ENCODE measurements around the gene CXCL6. TPM values are rescaled to one million over a fixed set of nuclear protein-coding genes. Genes with fewer than 3 reads are reported as not detected.

The CXCL6 gene
- total RNA-seq, result not detected in 2 replicates

- intact Hi-C loops (cut with micrococcal nuclease), result no loop called here
Measured at GRCh38 chr4:73836373-73837279, at the start of gene CXCL6. Gene CXCL6, plus strand, starts transcription at chr4:73836678. Its CDS starts 73 bp downstream, at chr4:73836751.

DNA sequence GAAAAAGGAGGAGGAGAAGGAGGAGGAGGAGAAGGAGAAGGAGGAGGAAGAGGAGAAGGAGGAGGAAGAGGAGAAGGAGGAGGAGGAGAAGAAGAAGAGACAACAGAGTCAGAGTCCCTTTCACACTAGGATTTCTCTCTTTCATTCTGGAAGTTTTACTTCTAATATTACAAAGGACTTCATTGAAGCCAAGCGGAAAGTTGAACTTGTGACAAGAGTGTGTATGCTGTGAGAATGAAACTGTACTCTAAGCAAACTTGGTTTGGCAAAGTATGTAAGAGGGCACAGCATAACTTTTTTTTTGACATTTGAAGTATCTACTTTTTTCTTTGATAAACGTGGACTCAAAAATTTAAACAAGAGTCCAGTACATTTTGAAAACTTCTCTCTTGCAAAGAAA is 48.1 kb upstream of the CXCL6 start:
- intact Hi-C loops (cut with micrococcal nuclease), result no loop called here

- intact Hi-C loops (cut with micrococcal nuclease), result no loop called here
Measured at GRCh38 chr4:73798842-73799241, 37.6 kb upstream of the CXCL6 start.

- intact Hi-C loops (cut with micrococcal nuclease), result no loop called here
Measured at GRCh38 chr4:73800206-73800605, 36.3 kb upstream of the CXCL6 start.

- intact Hi-C loops (cut with micrococcal nuclease), result no loop called here
Measured at GRCh38 chr4:73801692-73802091, 34.8 kb upstream of the CXCL6 start.

GRCh38 chr4:73803213-73803612 is 33.3 kb upstream of the CXCL6 start:
- intact Hi-C loops (cut with micrococcal nuclease), result no loop called here

DNA sequence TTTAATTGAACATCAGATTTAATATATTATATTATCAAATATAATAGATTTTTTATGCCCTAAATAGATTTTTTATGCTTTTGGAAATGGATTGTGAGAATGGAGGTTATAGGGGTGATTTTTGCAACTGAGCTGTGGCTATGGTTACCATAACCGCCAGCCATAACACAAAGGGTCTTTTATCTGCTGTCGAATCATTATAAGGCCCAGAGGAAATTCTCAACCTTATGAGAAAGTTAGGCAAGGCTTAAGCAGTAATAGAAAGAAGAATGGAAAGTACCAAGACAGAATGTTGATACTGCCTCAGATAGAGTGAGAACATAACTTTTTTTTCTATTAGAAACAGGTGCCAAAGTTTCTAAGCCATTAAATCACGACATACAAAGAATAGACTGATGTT is 26.3 kb upstream of the CXCL6 start:
- intact Hi-C loops (cut with micrococcal nuclease), result no loop called here

DNA sequence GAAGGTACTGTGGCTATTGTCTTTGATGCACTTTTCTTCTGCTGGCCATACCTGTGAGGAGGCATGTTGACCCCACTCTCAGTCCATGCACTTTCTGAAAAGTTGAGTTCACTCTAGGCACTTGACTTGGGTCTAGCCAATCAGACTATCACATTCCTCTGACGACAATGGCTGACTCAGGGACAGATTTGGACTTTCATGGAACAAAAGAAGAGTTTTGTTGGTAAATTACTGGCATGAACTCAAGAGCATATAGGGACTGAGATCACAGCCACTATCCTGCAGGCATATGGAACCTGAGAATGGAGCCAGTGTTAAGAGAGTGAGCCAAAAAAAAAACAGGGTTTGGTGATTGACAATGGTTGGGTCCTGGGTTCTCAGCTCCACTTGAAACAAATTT is 24.6 kb upstream of the CXCL6 start:
- intact Hi-C loops (cut with micrococcal nuclease), result no loop called here

GRCh38 chr4:73814679-73815078 is 21.8 kb upstream of the CXCL6 start:
- intact Hi-C loops (cut with micrococcal nuclease), result loop anchor here (1.0 kb wide), 1 partner anchor 79 kb away; no protein-coding TSS in a partner anchor

DNA sequence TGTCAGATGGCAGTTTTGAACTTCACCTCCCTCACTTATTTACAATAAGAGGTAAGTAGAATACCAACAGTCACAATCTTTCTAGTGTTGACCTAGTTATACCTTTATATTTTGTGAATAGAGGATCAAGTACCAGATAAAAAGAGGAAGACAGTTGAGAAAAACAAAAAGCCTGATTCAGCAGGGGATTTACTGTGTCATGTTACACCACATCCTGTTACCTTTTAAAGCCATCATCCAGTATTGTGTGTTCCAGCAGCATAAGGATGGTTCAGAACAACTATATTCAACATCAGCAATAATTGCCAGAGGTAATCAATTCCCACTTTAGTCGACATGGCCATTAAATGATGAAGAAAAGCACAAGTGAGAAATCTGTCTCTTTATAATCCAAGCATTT is 21.3 kb upstream of the CXCL6 start:
- intact Hi-C loops (cut with micrococcal nuclease), result loop anchor here (1.0 kb wide), 1 partner anchor 80 kb away; no protein-coding TSS in a partner anchor

DNA sequence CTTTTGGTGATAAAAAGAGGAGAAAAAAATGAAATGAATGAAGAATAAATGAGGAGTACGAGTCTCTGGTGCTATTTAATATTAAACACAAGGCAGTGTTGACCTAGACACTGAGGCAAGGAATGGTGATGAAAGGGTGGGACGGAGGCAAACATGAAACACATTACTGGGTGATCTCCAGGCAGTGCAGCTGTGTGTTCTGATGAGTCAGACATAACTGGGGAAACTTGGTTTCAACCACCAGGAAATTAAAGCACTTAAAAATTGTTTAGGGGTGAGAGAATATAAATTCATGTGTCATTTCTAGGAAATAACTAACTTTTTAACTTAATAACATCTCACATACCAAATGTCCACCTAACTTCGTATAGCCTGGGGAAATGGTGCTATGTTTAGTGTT is 19.7 kb upstream of the CXCL6 start:
- intact Hi-C loops (cut with micrococcal nuclease), result no loop called here

DNA sequence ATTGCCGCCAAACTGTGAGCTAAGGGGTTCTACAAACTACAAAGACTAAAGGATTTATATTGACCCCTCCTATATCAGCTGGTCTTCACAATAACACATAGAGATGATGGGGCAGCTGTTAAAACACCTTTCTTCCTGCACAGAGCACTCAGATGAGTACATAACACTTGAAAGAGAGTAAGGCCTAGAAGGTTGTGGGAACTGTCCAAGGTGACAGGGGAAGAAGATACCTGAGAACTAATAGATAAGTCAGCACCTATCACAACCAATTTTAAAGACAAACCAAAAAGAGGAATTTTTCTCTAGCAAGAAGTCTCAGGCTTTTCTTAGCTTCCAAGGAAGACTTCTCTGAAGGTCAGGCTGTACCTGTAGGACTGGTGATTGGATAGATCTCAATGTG is 19.1 kb upstream of the CXCL6 start:
- intact Hi-C loops (cut with micrococcal nuclease), result no loop called here

DNA sequence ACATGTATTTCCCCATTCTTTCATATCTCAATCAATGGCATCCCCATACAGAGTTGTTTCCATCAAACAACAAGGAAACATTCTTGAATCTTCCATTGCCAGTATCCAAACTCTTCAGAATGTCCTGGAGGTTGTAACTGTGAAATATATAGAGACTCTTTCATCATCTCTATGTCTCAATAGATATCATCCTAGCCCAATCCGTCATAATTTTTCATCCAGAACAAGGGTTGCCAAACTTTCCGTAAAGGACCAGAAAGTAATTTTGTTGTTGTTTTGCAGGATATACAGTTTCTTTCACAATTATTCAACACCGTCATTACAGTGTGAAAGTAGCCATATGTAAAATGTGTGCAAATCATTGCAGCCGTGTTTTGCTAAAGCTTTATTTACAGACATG is 15.2 kb upstream of the CXCL6 start:
- intact Hi-C loops (cut with micrococcal nuclease), result no loop called here

DNA sequence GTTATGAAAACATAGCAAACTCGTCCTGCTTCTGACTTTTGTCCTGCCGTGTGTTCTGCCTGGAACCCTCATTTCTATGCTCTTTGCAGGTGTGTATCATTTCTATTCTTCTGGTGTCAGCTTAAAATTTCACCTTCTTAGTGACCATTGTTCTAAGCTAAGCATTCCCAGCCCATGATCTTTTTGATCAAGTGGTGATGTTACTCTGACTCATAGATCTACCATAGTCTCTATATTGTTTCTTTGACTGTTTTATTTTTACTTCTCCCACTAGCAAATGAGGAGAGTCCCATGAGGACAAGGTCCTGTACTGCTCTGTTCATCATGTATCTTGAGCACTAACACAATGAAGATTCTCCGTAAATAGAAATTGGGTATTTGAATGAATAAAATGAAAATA is 14.1 kb upstream of the CXCL6 start:
- intact Hi-C loops (cut with micrococcal nuclease), result no loop called here

- intact Hi-C loops (cut with micrococcal nuclease), result no loop called here
Measured at GRCh38 chr4:73822812-73823504, 13.5 kb upstream of the CXCL6 start.

DNA sequence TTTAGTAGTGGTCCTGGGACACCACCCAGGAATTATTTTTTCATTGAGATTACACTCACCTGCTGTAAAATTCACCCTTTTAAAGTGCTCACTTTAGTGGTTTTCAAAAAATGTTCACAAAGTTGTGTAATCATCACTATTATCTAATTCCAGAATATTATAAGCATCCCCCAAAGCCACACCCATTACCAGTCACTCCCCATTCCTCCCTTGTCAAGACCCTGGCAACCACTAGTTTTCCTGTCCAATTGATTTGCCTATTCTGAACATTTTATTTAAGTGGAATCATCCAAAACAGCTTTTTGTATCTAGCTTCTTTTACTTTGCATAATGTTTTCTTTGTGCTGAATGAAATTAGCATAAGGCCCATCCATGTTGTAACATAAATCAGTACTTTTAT is 12.7 kb upstream of the CXCL6 start:
- intact Hi-C loops (cut with micrococcal nuclease), result no loop called here

DNA sequence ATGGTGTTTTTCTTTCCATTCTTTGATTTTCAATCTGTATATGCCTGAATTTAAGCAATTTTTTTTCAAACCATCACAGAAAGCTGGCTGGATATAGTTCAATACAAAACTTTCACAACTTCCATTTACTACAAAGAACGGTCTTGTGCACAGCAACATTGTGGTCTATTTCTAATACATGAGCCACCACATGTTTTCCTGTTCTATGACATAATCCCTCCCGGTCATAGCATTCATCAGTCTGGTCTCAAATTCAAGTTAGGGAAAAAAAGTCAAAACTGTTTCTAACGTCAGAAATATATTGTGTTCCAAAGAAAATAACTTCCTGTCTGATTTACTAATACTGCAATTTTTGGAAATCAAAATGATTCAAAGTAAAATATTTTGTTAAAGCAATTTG is 7.5 kb upstream of the CXCL6 start:
- intact Hi-C loops (cut with micrococcal nuclease), result no loop called here

DNA sequence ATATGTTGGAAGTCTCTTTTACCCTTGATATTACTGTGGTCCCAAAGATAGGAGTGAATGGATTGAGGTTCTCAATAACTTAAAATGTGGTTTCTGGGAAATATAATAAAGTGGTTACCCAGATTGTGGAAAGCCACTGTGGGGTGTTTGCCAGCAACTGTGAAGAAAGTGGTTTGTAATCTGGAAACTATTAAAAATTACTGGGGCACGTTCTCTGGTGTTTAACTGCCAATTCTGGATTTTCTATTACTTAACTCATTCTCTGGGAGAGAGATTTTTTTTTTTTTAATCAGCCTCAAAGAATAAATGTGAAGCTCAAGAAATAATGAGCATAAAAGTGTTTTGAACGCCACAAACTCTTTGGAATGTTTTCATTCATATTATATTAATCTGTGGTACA is 4.9 kb upstream of the CXCL6 start:
- intact Hi-C loops (cut with micrococcal nuclease), result no loop called here

DNA sequence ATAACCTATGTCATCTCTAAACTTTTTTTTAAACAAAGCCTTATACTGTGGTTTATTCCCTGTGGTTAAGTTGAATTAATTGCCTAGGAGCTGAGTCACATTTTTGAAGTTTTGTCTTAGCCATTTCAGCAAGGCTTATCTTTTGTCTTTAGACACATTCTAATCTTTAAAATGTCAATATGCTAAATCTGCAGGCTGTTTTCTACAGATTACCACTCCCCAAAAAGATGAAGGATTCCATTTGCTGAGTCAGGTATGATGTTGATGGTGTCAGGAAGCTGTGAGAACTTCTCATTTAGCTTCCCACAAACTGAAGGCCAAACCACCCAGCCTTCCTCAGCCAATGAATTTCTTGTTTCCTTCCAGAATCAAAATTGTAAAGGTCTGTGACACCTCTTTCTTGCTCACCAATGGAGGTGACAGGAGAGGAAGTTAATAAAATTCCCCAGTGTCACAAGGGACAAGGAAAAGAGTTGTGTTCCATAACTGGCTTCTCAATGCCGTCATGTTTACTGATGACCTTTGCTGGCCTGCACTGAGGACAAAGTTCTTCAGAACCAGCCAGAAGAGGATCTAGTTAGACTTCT is 3.7 kb upstream of the CXCL6 start:
- intact Hi-C loops (cut with micrococcal nuclease), result no loop called here

DNA sequence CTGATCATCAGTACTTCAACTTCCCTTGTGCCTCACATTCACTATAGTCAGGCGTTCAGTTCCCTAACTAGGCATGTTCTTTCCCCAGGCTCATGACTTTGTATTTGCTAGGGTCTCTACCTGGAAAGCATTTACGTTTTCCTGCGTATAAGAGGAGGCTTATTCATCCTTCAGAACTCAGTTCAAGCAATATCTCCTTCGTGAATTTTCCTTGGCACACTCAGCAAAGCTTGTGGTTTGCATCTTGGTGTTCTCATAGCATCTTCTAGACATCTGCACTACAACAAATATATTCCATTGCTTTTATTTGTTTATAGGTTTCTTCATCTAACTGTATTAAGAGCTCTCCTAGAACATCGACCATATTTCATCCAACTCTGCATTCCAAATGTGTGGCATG is 2.6 kb downstream of the CXCL6 start:
- intact Hi-C loops (cut with micrococcal nuclease), result no loop called here

DNA sequence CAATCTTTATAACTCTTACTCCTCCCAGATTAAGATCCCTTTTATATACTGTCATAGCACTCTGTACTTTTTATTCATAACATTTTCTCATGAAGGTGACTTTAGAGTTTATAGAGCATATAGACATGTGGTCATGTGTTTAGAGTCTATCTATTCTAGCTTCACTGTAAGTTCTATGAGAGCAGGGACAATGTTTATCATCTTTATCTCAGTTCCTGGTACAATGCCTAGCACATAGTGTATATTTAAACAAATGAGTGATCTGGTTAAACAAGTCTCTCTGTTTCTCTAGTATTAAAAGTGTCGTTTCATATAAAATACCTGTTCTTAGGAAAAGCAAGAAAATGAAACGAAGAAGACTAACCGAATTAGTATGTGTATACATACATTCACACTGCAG is 3.2 kb downstream of the CXCL6 start:
- intact Hi-C loops (cut with micrococcal nuclease), result no loop called here

GRCh38 chr4:73841243-73841925 is 4.9 kb downstream of the CXCL6 start:
- intact Hi-C loops (cut with micrococcal nuclease), result no loop called here

Data from T-helper 1 cell treated with Interleukin-12 subunit alpha and Interleukin-12 subunit beta and Interleukin-4 antibody, amounts not matched to agents 30 ng/mL and 1 ng/mL, for 36 hours (primary cell).